Liver (tissue), 9 donors: Measurements from ENCODE around the gene RANBP1. TPM values are rescaled to one million over a fixed set of nuclear protein-coding genes. Genes with fewer than 3 reads are reported as not detected.

ENCODE experiments used
- DNase-seq: peaks from one replicate; pipeline ENCODE4 v3.0.0-alpha.2; 2017; ENCODE audit warnings: low spot score
- H3K27ac ChIP-seq, 2 donors: one replicate each; pipeline ENCODE4 v1.7.0; 2013; ENCODE audit warnings: inconsistent platforms in 2 of 2, low read length in 2 of 2, control low read depth in 1 of 2, low read depth in 1 of 2, mild to moderate bottlenecking in 1 of 2
- H3K27me3 ChIP-seq, 4 donors: one replicate each; pipeline versions ENCODE4 v1.6.1 to v1.7.0; 2013; ENCODE audit warnings: low read length in 3 of 4, inconsistent platforms in 1 of 4, mild to moderate bottlenecking in 1 of 4, moderate library complexity in 1 of 4; ENCODE audit not compliant: control insufficient read depth in 4 of 4, insufficient read depth in 4 of 4
- H3K36me3 ChIP-seq, 4 donors: one replicate each; pipeline versions ENCODE4 v1.6.1 to v1.7.0; 2013; ENCODE audit warnings: low read length in 3 of 4, mild to moderate bottlenecking in 3 of 4, low read depth in 1 of 4, moderate library complexity in 1 of 4; ENCODE audit not compliant: control insufficient read depth in 4 of 4, insufficient read depth in 3 of 4
- H3K4me1 ChIP-seq, 4 donors: one replicate each; pipeline versions ENCODE4 v1.6.1 to v1.7.0; 2013; ENCODE audit warnings: low read length in 3 of 4, mild to moderate bottlenecking in 3 of 4, moderate library complexity in 1 of 4; ENCODE audit not compliant: control insufficient read depth in 4 of 4, insufficient read depth in 4 of 4
- H3K4me3 ChIP-seq, 3 donors: one replicate each; pipeline versions ENCODE4 v1.6.1 to v1.7.0; 2013; ENCODE audit warnings: low read length in 3 of 3, control low read depth in 1 of 3, low read depth in 1 of 3, mild to moderate bottlenecking in 1 of 3
- H3K9ac ChIP-seq, 2 donors: one replicate each; pipeline ENCODE4 v1.7.0; 2013; ENCODE audit warnings: low read length in 2 of 2, mild to moderate bottlenecking in 2 of 2, moderate library complexity in 2 of 2, control low read depth in 1 of 2, low read depth in 1 of 2
- H3K9me3 ChIP-seq, 4 donors: one replicate each; pipeline versions ENCODE4 v1.6.1 to v1.7.0; 2013; ENCODE audit warnings: low read length in 3 of 4; ENCODE audit not compliant: control insufficient read depth in 4 of 4
- CTCF ChIP-seq: fragments of 150-350 bp; IDR thresholded peaks from 2 replicates; pipeline ENCODE4 v1.5.1; 2017; ENCODE audit warnings: improper control_type of control experiment, low read depth, low read length; ENCODE audit not compliant: missing input control
- FOXA1 ChIP-seq: IDR thresholded peaks from 2 replicates; pipeline ENCODE4 v1.6.1; 2016; ENCODE audit warnings: antibody characterized with exemption
- FOXA2 ChIP-seq: IDR thresholded peaks from 2 replicates; pipeline ENCODE4 v1.6.1; 2016; ENCODE audit warnings: antibody characterized with exemption
- GABPA ChIP-seq, 2 donors: IDR thresholded peaks in 1 of 2; conservative IDR thresholded peaks in 1 of 2; 2 replicates each; pipeline ENCODE4 v1.6.1; 2016; ENCODE audit warnings: antibody characterized with exemption in 2 of 2, mild to moderate bottlenecking in 1 of 2, moderate library complexity in 1 of 2
- HNF4A ChIP-seq, 2 donors: conservative IDR thresholded peaks; 2 replicates each; pipeline ENCODE4 v1.6.1; 2016; ENCODE audit warnings: antibody characterized with exemption in 2 of 2, mild to moderate bottlenecking in 2 of 2
- JUND ChIP-seq, 2 donors: IDR thresholded peaks; 2 replicates each; pipeline ENCODE4 v1.6.1; 2016; ENCODE audit warnings: antibody characterized with exemption in 2 of 2
- MAX ChIP-seq: IDR thresholded peaks from 2 replicates; pipeline ENCODE4 v1.6.1; 2016; ENCODE audit warnings: antibody characterized with exemption
- NR2F2 ChIP-seq: IDR thresholded peaks from 2 replicates; pipeline ENCODE4 v1.6.1; 2016; ENCODE audit warnings: antibody characterized with exemption
- REST ChIP-seq: IDR thresholded peaks from 2 replicates; pipeline ENCODE4 v1.6.1; 2016; ENCODE audit warnings: antibody characterized with exemption, mild to moderate bottlenecking
- RXRA ChIP-seq, 2 donors: IDR thresholded peaks; 2 replicates each; pipeline ENCODE4 v1.6.1; 2017 to 2018; ENCODE audit warnings: antibody characterized with exemption in 2 of 2, mild to moderate bottlenecking in 1 of 2
- TAF1 ChIP-seq: conservative IDR thresholded peaks from 2 replicates; pipeline ENCODE4 v1.6.1; 2016; ENCODE audit warnings: antibody characterized with exemption, mild to moderate bottlenecking
- YY1 ChIP-seq: IDR thresholded peaks from 2 replicates; pipeline ENCODE4 v1.6.1; 2016; ENCODE audit warnings: antibody characterized with exemption, mild to moderate bottlenecking
- ZBTB33 ChIP-seq: IDR thresholded peaks from 2 replicates; pipeline ENCODE4 v1.6.1; 2016; ENCODE audit warnings: antibody characterized with exemption
- WGBS: extraction: QIAGEN DNeasy Blood & Tissue Kit; methylation state at CpG from one replicate; pipeline ENCODE4 v1.1.7; 2013; 5-methylcytosine and 5-hydroxymethylcytosine counted together
- polyA plus RNA-seq, 2 donors: library from polyadenylated mRNA; stranded (reverse) in 1 of 2; unstranded in 1 of 2; fragments of 200-250 nt in 1 of 2; fragments of >200 nt in 1 of 2; fragmentation: Nextera tagmentation in 1 of 2; extraction: Ambion mirVana in 1 of 2; gene quantifications; one replicate each; pipeline versions ENCODE4 v1.2.1 to v1.2.3, GENCODE V29; 2013 to 2015
- total RNA-seq, 2 donors: library from RNA; depleted of rRNA; stranded (reverse); fragments of >200 nt; gene quantifications; one replicate each; pipeline ENCODE4 v1.2.3, GENCODE V29; 2014
- donor health status: healthy.
- donor health status: healthy.
- donor health status: healthy.
- donor health status: healthy.
- donor health status: healthy.

Gene RANBP1
- total and polyA plus RNA-seq, 4 donors: 62.3 to 102 (median 87.8) TPM

- DNase-seq: no peak
- Histone ChIP-seq H3K4me3 (no peak within 1 kb of the TSS), H3K9ac (no peak within 1 kb of the TSS), H3K27me3 (no peaks in the 10 kb centered on the region), H3K4me1 (no peaks in the 10 kb centered on the region), H3K9me3 (no peaks in the 10 kb centered on the region), H3K36me3 (no peaks in the 10 kb centered on the region), H3K27ac (no peak within 1 kb of the TSS)
- TF ChIP-seq FOXA2: no peak
- no peak for TF ChIP-seq FOXA1
- TF ChIP-seq YY1: no peak
- TF ChIP-seq ZBTB33: no peak
- TF ChIP-seq MAX: no peak
- TF ChIP-seq TAF1: no peak
- 78% methylated on average over 14 of the region's 14 CpGs for WGBS
Observed at GRCh38 chr22:20150381-20151275, 34.7 kb downstream of the RANBP1 start, which contains the start of gene CCDC188. TSS of gene CCDC188 (minus strand) at chr22:20151055. CDS start at chr22:20150986, 69 bp downstream.

GRCh38 chr22:20151276-20151588, 35.3 kb downstream of the RANBP1 start:
- H3K4me1 ChIP-seq: no peaks in the 10 kb centered on the region
- DNase-seq: no peak
- H3K9me3 ChIP-seq: no peaks in the 10 kb centered on the region
- H3K27me3 ChIP-seq: no peaks in the 10 kb centered on the region
- no peak for TF ChIP-seq FOXA1
- TF ChIP-seq TAF1: no peak
- TF ChIP-seq NR2F2: no peak
- no peak for TF ChIP-seq REST
- no peak for TF ChIP-seq HNF4A (conservative IDR thresholded peaks at IDR 0.05)
- TF ChIP-seq RXRA (IDR thresholded peaks at IDR 0.05): no peak
- TF ChIP-seq JUND (IDR thresholded peaks at IDR 0.05): no peak
- no peak for TF ChIP-seq CTCF
- no peak for TF ChIP-seq GABPA (IDR thresholded peaks at IDR 0.05 in 1 of 2, conservative IDR thresholded peaks at IDR 0.05 in 1 of 2)
- TF ChIP-seq MAX: no peak
- no peaks in the 10 kb centered on the region for H3K36me3 ChIP-seq
- no peak overlapping the region for H3K27ac ChIP-seq
- no peak overlapping the region for H3K9ac ChIP-seq
- no peak overlapping the region for H3K4me3 ChIP-seq
- WGBS: 88% methylated on average over 4 of the region's 4 CpGs
